HepG2 (cell line): ENCODE measurements around the gene USP7. TPM values are rescaled to one million over a fixed set of nuclear protein-coding genes. Genes with fewer than 3 reads are reported as not detected.

ENCODE experiments used
- BORCS8-MEF2B ChIP-seq: sonication (generic); formaldehyde crosslinking; IDR thresholded peaks from 2 replicates; pipeline ENCODE4 v1.8.0; 2022; ENCODE audit warnings: mild to moderate bottlenecking, missing genetic modification reagents
- CAMTA2 ChIP-seq: sonication (generic); formaldehyde crosslinking; IDR thresholded peaks from 2 replicates; pipeline ENCODE4 v1.4.0; 2020; ENCODE audit warnings: mild to moderate bottlenecking, missing genetic modification reagents, borderline replicate concordance
- ELF4 ChIP-seq: sonication (generic); formaldehyde crosslinking; IDR thresholded peaks from 2 replicates; pipeline ENCODE4 v1.5.0; 2020; ENCODE audit warnings: missing genetic modification reagents, mild to moderate bottlenecking, moderate library complexity, borderline replicate concordance
- FOXC1 ChIP-seq: sonication (generic); formaldehyde crosslinking; IDR thresholded peaks from 2 replicates; pipeline ENCODE4 v1.8.0; 2022; ENCODE audit warnings: mild to moderate bottlenecking, missing genetic modification reagents, borderline replicate concordance
- FOXP1 ChIP-seq, 2 experiments: fragments of 450-650 bp in 1 of 2; IDR thresholded peaks; 2 replicates each; pipeline ENCODE4 v1.6.1; 2017 to 2018; ENCODE audit warnings: antibody characterized with exemption in 1 of 2
- HIC2 ChIP-seq: sonication (generic); formaldehyde crosslinking; IDR thresholded peaks from 2 replicates; pipeline ENCODE4 v1.9.0; 2022; ENCODE audit warnings: low read depth, missing genetic modification reagents
- HOXA5 ChIP-seq: sonication (generic); formaldehyde crosslinking; IDR thresholded peaks from 2 replicates; pipeline ENCODE4 v1.4.0; 2020; ENCODE audit warnings: missing genetic modification reagents
- LBX2 ChIP-seq: sonication (generic); formaldehyde crosslinking; IDR thresholded peaks from 2 replicates; pipeline ENCODE4 v1.5.0; 2020; ENCODE audit warnings: missing genetic modification reagents, mild to moderate bottlenecking, borderline replicate concordance
- MBD4 ChIP-seq: IDR thresholded peaks from 2 replicates; pipeline ENCODE4 v1.6.1; 2012; ENCODE audit warnings: low read length, inconsistent platforms, borderline replicate concordance
- MTERF4 ChIP-seq: sonication (generic); formaldehyde crosslinking; IDR thresholded peaks from 2 replicates; pipeline ENCODE4 v1.8.0; 2023; ENCODE audit warnings: mild to moderate bottlenecking, missing genetic modification reagents
- MYNN ChIP-seq: sonication (generic); formaldehyde crosslinking; IDR thresholded peaks from 2 replicates; pipeline ENCODE4 v1.4.0; 2020; ENCODE audit warnings: mild to moderate bottlenecking, low read depth, missing genetic modification reagents
- PITX1 ChIP-seq: sonication (generic); formaldehyde crosslinking; IDR thresholded peaks from 2 replicates; pipeline ENCODE4 v1.5.1; 2020; ENCODE audit warnings: mild to moderate bottlenecking, missing genetic modification reagents
- RBM22 ChIP-seq: fragments of 200-400 bp; formaldehyde crosslinking; optimal IDR thresholded peaks from 2 replicates; pipeline ENCODE3; 2017; ENCODE audit warnings: mild to moderate bottlenecking, low read length, moderate library complexity
- RXRA ChIP-seq: sonication (generic); formaldehyde crosslinking; IDR thresholded peaks from 2 replicates; pipeline ENCODE4 v1.5.1; 2020; ENCODE audit warnings: missing genetic modification reagents
- SMAD1 ChIP-seq: sonication (generic); formaldehyde crosslinking; IDR thresholded peaks from 2 replicates; pipeline ENCODE4 v1.4.0; 2020; ENCODE audit warnings: missing genetic modification reagents, low read depth, mild to moderate bottlenecking, borderline replicate concordance
- SMARCE1 ChIP-seq: fragments of 450-650 bp; IDR thresholded peaks from 2 replicates; pipeline ENCODE4 v1.6.1; 2017; ENCODE audit warnings: borderline replicate concordance
- SRF ChIP-seq: IDR thresholded peaks from 2 replicates; pipeline ENCODE4 v1.6.1; 2011; ENCODE audit warnings: mild to moderate bottlenecking, low read depth, low read length, moderate library complexity
- SRSF1 ChIP-seq: fragments of 200-400 bp; formaldehyde crosslinking; optimal IDR thresholded peaks from 2 replicates; pipeline ENCODE3; 2017; ENCODE audit warnings: mild to moderate bottlenecking, low read depth, low read length, moderate library complexity
- TGIF2 ChIP-seq: IDR thresholded peaks from 2 replicates; pipeline ENCODE4 v1.6.1; 2016; ENCODE audit warnings: control low read depth, missing compliant biosample characterization
- ZNF207 ChIP-seq: fragments of 450-650 bp; IDR thresholded peaks from 2 replicates; pipeline ENCODE4 v1.6.1; 2016; ENCODE audit warnings: antibody characterized with exemption, borderline replicate concordance
- ZNF30 ChIP-seq: sonication (generic); formaldehyde crosslinking; IDR thresholded peaks from 2 replicates; pipeline ENCODE4 v1.5.0; 2020; ENCODE audit warnings: mild to moderate bottlenecking, missing genetic modification reagents
- ZNF335 ChIP-seq: sonication (generic); formaldehyde crosslinking; IDR thresholded peaks from 2 replicates; pipeline ENCODE4 v1.4.0; 2020; ENCODE audit warnings: missing genetic modification reagents
- ZNF513 ChIP-seq: sonication (generic); formaldehyde crosslinking; conservative IDR thresholded peaks from 2 replicates; pipeline ENCODE4 v1.5.0; 2020; ENCODE audit warnings: missing genetic modification reagents
- ZNF674 ChIP-seq: sonication (generic); formaldehyde crosslinking; IDR thresholded peaks from 2 replicates; pipeline ENCODE4 v1.5.0; 2020; ENCODE audit warnings: low read depth, mild to moderate bottlenecking, missing genetic modification reagents
- ZNF772 ChIP-seq: sonication (generic); formaldehyde crosslinking; IDR thresholded peaks from 2 replicates; pipeline ENCODE4 v1.5.0; 2020; ENCODE audit warnings: mild to moderate bottlenecking, missing genetic modification reagents
- ZSCAN30 ChIP-seq: sonication (generic); formaldehyde crosslinking; IDR thresholded peaks from 2 replicates; pipeline ENCODE4 v1.5.0; 2020; ENCODE audit warnings: mild to moderate bottlenecking, missing genetic modification reagents
- polyA plus RNA-seq, 8 experiments: library from polyadenylated mRNA; depleted of rRNA in 3 of 8; stranded (reverse) in 7 of 8; unstranded in 1 of 8; fragments of >200 nt; fragmentation: Illumina TruSeq in 4 of 8; extraction: Trizol in 4 of 8; gene quantifications; 2 replicates each; pipeline versions ENCODE4 v1.2.1 to v1.2.3, GENCODE V29; 2011 to 2016; ENCODE audit warnings: low read depth in 4 of 8, missing spikeins in 1 of 8, mixed read lengths in 1 of 8; ENCODE audit not compliant: insufficient read depth in 1 of 8
- total RNA-seq, 5 experiments: library from RNA; depleted of rRNA; stranded (reverse); fragments of >200 nt; fragmentation: Illumina TruSeq; extraction: Trizol; gene quantifications; 2 replicates each; pipeline ENCODE4 v1.2.3, GENCODE V29; 2016; ENCODE audit warnings: low read depth in 1 of 5

Gene USP7
- total and polyA plus RNA-seq, 2 of the 13 experiments (the other 11 are each of a cell fraction or from before 2014, with no cell fraction given), result 52.5 to 173 TPM

- TF ChIP-seq SRSF1 (peak; percentile 12), TGIF2 (CRISPR knock-in tag) (peak; percentile 98), ZNF207 (no peak), MYNN (no peak; the same call in 1 of the 2 replicates), SRF (no peak), MTERF4 (CRISPR knock-in tag) (no peak), FOXC1 (CRISPR knock-in tag) (peak; percentile 77; the same call in 1 of the 2 replicates), RXRA (CRISPR knock-in tag) (peak; percentile 91; the same call in 1 of the 2 replicates), ZNF674 (CRISPR knock-in tag) (no peak), ELF4 (CRISPR knock-in tag) (no peak), LBX2 (no peak), MBD4 (no peak), SMARCE1 (no peak), PITX1 (peak; percentile 92), ZNF513 (CRISPR knock-in tag) (no peak), BORCS8-MEF2B (CRISPR knock-in tag) (peak; percentile 69), RBM22 (peak; percentile 98), ZNF30 (CRISPR knock-in tag) (no peak), HIC2 (CRISPR knock-in tag) (peak; percentile 51; the same call in 1 of the 2 replicates), HOXA5 (CRISPR knock-in tag) (peak; percentile 84), CAMTA2 (CRISPR knock-in tag) (no peak), ZNF772 (CRISPR knock-in tag) (0 out of 2 replicates have a peak, but pooled peaks have one; percentile 55), FOXP1 (IDR thresholded peaks at IDR 0.05) (no peak), FOXP1 (CRISPR knock-in tag; IDR thresholded peaks at IDR 0.05) (peak; percentile 80), SMAD1 (CRISPR knock-in tag) (no peak), ZNF335 (CRISPR knock-in tag) (0 out of 2 replicates have a peak, but pooled peaks have one; percentile 50), ZSCAN30 (no peak)
Observed at GRCh38 chr16:8859913-8860881, 103.5 kb downstream of the USP7 start (continued).
